ENCODE results near the gene AHSA1.

Gene AHSA1

DNA sequence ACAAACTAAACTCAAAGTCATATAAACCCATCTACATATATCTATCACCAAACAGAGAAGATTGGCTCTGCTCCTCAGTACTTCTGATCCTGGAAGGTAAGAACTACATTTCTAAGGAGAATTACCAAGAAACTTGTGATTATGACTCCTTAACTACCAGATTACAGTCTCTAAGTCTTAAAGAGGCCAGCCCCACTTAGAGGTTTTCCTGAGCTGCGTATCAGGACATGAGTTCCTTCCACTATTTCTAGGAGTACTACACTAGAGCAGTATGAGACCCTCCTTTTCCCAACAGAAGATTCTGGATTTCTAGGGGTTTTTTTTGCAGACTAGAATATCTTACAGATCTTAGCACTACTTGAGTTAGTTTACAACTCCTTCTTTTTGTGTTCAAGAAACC, 34.5 kb upstream of the AHSA1 start, which contains the start of gene NOXRED1:
TSS of gene NOXRED1 (minus strand) at position 101 of the 400 bp plus-strand sequence. CDS start 634 bp downstream, outside the sequence.
- no peak for TF ChIP-seq TAF1 (IDR thresholded peaks at IDR 0.05; ENCODE audit: low read depth)
- no peak for TF ChIP-seq EGR1 (IDR thresholded peaks at IDR 0.05)
- no peak for TF ChIP-seq USF1 (IDR thresholded peaks at IDR 0.05)
- TF ChIP-seq NFIC (IDR thresholded peaks at IDR 0.05): no peak
- no peak for TF ChIP-seq CREB1 (IDR thresholded peaks at IDR 0.05; ENCODE audit: low read depth)
- no peak for TF ChIP-seq TCF12 (IDR thresholded peaks at IDR 0.05; ENCODE audit: low read depth)
- no peak for TF ChIP-seq FOXM1 (IDR thresholded peaks at IDR 0.05; ENCODE audit: borderline replicate concordance, low read depth)
- TF ChIP-seq, protein P1, sequence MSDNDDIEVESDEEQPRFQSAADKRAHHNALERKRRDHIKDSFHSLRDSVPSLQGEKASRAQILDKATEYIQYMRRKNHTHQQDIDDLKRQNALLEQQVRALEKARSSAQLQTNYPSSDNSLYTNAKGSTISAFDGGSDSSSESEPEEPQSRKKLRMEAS (IDR thresholded peaks at IDR 0.05): no peak
- no peak for TF ChIP-seq YY1 (IDR thresholded peaks at IDR 0.05; ENCODE audit: low read depth)
- no peak for TF ChIP-seq ZBTB7A (IDR thresholded peaks at IDR 0.05; ENCODE audit: low read depth)

DNA sequence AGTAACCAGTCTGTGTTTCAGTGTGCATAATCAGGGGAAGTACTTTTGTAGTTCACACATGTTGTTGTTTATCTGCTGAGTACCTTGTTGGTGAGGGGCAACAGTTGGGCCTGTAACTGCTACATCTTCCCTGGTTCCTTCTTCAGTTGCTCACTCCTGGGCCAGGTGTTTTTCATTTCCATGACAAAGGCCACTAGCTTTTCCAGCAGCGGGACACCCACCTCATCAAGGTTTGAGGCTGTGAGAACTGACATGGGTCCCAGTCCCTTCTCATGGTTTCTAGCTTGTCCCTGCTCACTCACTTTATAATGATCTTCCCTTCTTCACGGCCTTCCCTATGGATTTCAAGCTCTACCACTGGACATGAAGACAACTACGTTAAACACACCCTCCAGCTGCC, 33.0 kb upstream of the AHSA1 start:
- no peak for TF ChIP-seq FOXM1 (IDR thresholded peaks at IDR 0.05; ENCODE audit: borderline replicate concordance, low read depth)

GRCh38 chr14:77426396-77426795, 31.5 kb upstream of the AHSA1 start:
- TF ChIP-seq CREB1 (IDR thresholded peaks at IDR 0.05; ENCODE audit: low read depth): no peak
- no peak for TF ChIP-seq EGR1 (IDR thresholded peaks at IDR 0.05)
- no peak for TF ChIP-seq USF1 (IDR thresholded peaks at IDR 0.05)
- no peak for TF ChIP-seq RAD21 (IDR thresholded peaks at IDR 0.05; ENCODE audit: low read depth)
- TF ChIP-seq, protein P2, sequence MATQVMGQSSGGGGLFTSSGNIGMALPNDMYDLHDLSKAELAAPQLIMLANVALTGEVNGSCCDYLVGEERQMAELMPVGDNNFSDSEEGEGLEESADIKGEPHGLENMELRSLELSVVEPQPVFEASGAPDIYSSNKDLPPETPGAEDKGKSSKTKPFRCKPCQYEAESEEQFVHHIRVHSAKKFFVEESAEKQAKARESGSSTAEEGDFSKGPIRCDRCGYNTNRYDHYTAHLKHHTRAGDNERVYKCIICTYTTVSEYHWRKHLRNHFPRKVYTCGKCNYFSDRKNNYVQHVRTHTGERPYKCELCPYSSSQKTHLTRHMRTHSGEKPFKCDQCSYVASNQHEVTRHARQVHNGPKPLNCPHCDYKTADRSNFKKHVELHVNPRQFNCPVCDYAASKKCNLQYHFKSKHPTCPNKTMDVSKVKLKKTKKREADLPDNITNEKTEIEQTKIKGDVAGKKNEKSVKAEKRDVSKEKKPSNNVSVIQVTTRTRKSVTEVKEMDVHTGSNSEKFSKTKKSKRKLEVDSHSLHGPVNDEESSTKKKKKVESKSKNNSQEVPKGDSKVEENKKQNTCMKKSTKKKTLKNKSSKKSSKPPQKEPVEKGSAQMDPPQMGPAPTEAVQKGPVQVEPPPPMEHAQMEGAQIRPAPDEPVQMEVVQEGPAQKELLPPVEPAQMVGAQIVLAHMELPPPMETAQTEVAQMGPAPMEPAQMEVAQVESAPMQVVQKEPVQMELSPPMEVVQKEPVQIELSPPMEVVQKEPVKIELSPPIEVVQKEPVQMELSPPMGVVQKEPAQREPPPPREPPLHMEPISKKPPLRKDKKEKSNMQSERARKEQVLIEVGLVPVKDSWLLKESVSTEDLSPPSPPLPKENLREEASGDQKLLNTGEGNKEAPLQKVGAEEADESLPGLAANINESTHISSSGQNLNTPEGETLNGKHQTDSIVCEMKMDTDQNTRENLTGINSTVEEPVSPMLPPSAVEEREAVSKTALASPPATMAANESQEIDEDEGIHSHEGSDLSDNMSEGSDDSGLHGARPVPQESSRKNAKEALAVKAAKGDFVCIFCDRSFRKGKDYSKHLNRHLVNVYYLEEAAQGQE (IDR thresholded peaks at IDR 0.05; ENCODE audit: low read depth): no peak
- no peak for TF ChIP-seq TAF1 (IDR thresholded peaks at IDR 0.05; ENCODE audit: low read depth)
- TF ChIP-seq ZBTB7A (IDR thresholded peaks at IDR 0.05; ENCODE audit: low read depth): no peak
- TF ChIP-seq TEAD4 (IDR thresholded peaks at IDR 0.05): no peak
- no peak for TF ChIP-seq NFIC (IDR thresholded peaks at IDR 0.05)
- TF ChIP-seq, protein P1 (IDR thresholded peaks at IDR 0.05): no peak
- no peak for TF ChIP-seq TCF12 (IDR thresholded peaks at IDR 0.05; ENCODE audit: low read depth)
- no peak for TF ChIP-seq EP300 (IDR thresholded peaks at IDR 0.05; ENCODE audit: borderline replicate concordance)
- TF ChIP-seq CEBPB (IDR thresholded peaks at IDR 0.05): no peak
- TF ChIP-seq YY1 (IDR thresholded peaks at IDR 0.05; ENCODE audit: low read depth): no peak
- TF ChIP-seq FOXM1 (IDR thresholded peaks at IDR 0.05; ENCODE audit: borderline replicate concordance, low read depth): no peak

DNA sequence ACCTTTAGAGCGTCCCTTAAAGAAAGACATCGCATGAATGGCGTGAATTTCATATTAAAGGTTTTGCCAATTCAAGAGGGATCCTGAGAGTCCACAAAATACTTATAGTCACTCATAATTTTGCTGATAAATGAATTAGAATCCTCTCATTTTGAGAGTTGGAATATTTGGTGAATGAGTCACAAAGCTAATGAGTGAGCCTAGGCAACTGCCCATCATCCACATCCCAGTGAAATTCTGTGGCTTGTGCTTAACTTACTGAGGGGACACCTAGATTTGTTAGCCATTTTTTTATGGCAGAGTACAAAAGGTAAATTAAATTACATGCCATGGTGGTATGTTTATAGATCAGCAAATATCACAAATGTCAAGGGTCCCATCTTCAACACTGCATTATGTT, 21.9 kb upstream of the AHSA1 start:
- TF ChIP-seq CEBPB (IDR thresholded peaks at IDR 0.05) (no peak), ZBTB7A (IDR thresholded peaks at IDR 0.05; ENCODE audit: low read depth) (no peak), EP300 (IDR thresholded peaks at IDR 0.05; ENCODE audit: borderline replicate concordance) (no peak), FOXM1 (IDR thresholded peaks at IDR 0.05; ENCODE audit: borderline replicate concordance, low read depth) (no peak), TAF1 (IDR thresholded peaks at IDR 0.05; ENCODE audit: low read depth) (no peak), NFIC (IDR thresholded peaks at IDR 0.05) (no peak), CREB1 (IDR thresholded peaks at IDR 0.05; ENCODE audit: low read depth) (no peak), RAD21 (IDR thresholded peaks at IDR 0.05; ENCODE audit: low read depth) (no peak), EGR1 (IDR thresholded peaks at IDR 0.05) (no peak), YY1 (IDR thresholded peaks at IDR 0.05; ENCODE audit: low read depth) (no peak), TEAD4 (IDR thresholded peaks at IDR 0.05) (no peak), TCF12 (IDR thresholded peaks at IDR 0.05; ENCODE audit: low read depth) (no peak), USF1 (IDR thresholded peaks at IDR 0.05) (no peak)
- TF ChIP-seq, protein P2 (IDR thresholded peaks at IDR 0.05; ENCODE audit: low read depth): no peak
- TF ChIP-seq, protein P1 (IDR thresholded peaks at IDR 0.05): no peak

DNA sequence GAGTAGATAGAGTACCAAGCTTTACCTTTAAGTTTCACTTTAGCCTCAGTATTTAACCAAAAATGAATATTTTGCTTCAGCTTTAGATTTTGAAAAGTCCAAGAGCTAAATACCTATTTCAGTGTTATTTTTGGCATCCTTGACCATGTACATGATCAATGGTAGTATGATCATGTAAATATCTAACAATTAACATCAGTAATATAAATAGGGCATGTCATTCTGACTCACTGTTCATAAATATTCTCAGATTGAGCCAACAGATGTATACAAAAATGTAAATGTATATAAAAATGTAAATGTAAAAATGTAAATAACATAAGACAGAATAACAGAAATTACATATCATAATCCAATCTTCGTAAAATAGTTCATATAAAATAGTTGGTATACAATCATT, 19.3 kb upstream of the AHSA1 start:
- no peak for TF ChIP-seq USF1 (IDR thresholded peaks at IDR 0.05)
- no peak for TF ChIP-seq TCF12 (IDR thresholded peaks at IDR 0.05; ENCODE audit: low read depth)
- no peak for TF ChIP-seq EP300 (IDR thresholded peaks at IDR 0.05; ENCODE audit: borderline replicate concordance)
- TF ChIP-seq TEAD4 (IDR thresholded peaks at IDR 0.05): no peak
- no peak for TF ChIP-seq CREB1 (IDR thresholded peaks at IDR 0.05; ENCODE audit: low read depth)
- no peak for TF ChIP-seq YY1 (IDR thresholded peaks at IDR 0.05; ENCODE audit: low read depth)
- no peak for TF ChIP-seq FOXM1 (IDR thresholded peaks at IDR 0.05; ENCODE audit: borderline replicate concordance, low read depth)
- TF ChIP-seq, protein P2 (IDR thresholded peaks at IDR 0.05; ENCODE audit: low read depth): no peak
- no peak for TF ChIP-seq TAF1 (IDR thresholded peaks at IDR 0.05; ENCODE audit: low read depth)
- TF ChIP-seq ZBTB7A (IDR thresholded peaks at IDR 0.05; ENCODE audit: low read depth): no peak
- TF ChIP-seq, protein P1 (IDR thresholded peaks at IDR 0.05): no peak
- no peak for TF ChIP-seq CEBPB (IDR thresholded peaks at IDR 0.05)
